A673 (cell line): ENCODE measurements around the gene GIPC2. TPM values are rescaled to one million over a fixed set of nuclear protein-coding genes. Genes with fewer than 3 reads are reported as not detected.

Experiments used
- BruUV-seq: library from RNA; stranded (reverse); fragments of 400-500 nt; replicated peaks from 2 replicates; lab custom pipeline; 2021; lab: Mats Ljungman, UMichigan
- CTCF ChIA-PET: fragments of 300-600 bp; sonication (Branson Sonifier 250); formaldehyde crosslinking; loops from one replicate; lab custom pipeline; 2022; ENCODE audit warnings: antibody characterized with exemption; lab: Charles Lee
- POLR2A ChIA-PET: fragments of 300-600 bp; sonication (Branson Sonifier 250); formaldehyde crosslinking; loops from one replicate; lab custom pipeline; 2022; ENCODE audit warnings: antibody characterized with exemption; ENCODE audit not compliant: low non-redundant PET; lab: Charles Lee
- DNase-seq: peaks from one replicate; pipeline ENCODE4 v3.0.0-alpha.2; 2015; ENCODE audit warnings: low spot score
- H3K27ac ChIP-seq: fragments of 200-600 bp; sonication (generic); 2 replicates; pipeline ENCODE4 v1.5.1; 2016; ENCODE audit warnings: mixed run types, low read depth, mild to moderate bottlenecking, mixed read lengths, antibody characterized with exemption, low read length; ENCODE audit not compliant: poor library complexity, severe bottlenecking
- H3K27me3 ChIP-seq: fragments of 200-600 bp; sonication (generic); replicated peaks from 2 replicates; pipeline ENCODE4 v1.6.1; 2017; ENCODE audit warnings: mixed run types, low read depth, mild to moderate bottlenecking, mixed read lengths, antibody characterized with exemption, low read length; ENCODE audit not compliant: insufficient read depth, poor library complexity
- H3K36me3 ChIP-seq: fragments of 200-600 bp; sonication (generic); 2 replicates; pipeline ENCODE4 v1.6.1; 2016; ENCODE audit warnings: mixed run types, mild to moderate bottlenecking, mixed read lengths, antibody characterized with exemption, low read length; ENCODE audit not compliant: insufficient read depth, poor library complexity, severe bottlenecking
- H3K4me1 ChIP-seq: fragments of 200-600 bp; sonication (generic); 2 replicates; pipeline ENCODE4 v1.6.1; 2017; ENCODE audit warnings: mixed run types, mild to moderate bottlenecking, mixed read lengths, antibody characterized with exemption, low read length; ENCODE audit not compliant: insufficient read depth, poor library complexity, severe bottlenecking
- H3K4me3 ChIP-seq: fragments of 200-600 bp; sonication (generic); 2 replicates; pipeline ENCODE4 v1.5.1; 2016; ENCODE audit warnings: low read depth, mixed run types, mild to moderate bottlenecking, mixed read lengths, low read length; ENCODE audit not compliant: poor library complexity, severe bottlenecking
- H3K9me3 ChIP-seq: fragments of 200-600 bp; sonication (generic); 2 replicates; pipeline ENCODE4 v1.6.1; 2016; ENCODE audit warnings: mixed run types, low read depth, mild to moderate bottlenecking, mixed read lengths, antibody characterized with exemption, low read length; ENCODE audit not compliant: poor library complexity, severe bottlenecking
- EZH2 ChIP-seq: fragments of 200-600 bp; sonication (generic); IDR thresholded peaks from 2 replicates; pipeline ENCODE4 v1.6.1; 2017; ENCODE audit warnings: borderline replicate concordance, low read depth, mild to moderate bottlenecking, mixed read lengths, antibody characterized with exemption, low read length; ENCODE audit not compliant: poor library complexity, severe bottlenecking
- intact Hi-C: fragments of 100-400 bp; cut with micrococcal nuclease; formaldehyde crosslinking; loops from one replicate; pipeline ENCODE4 v1.10.0; 2022; ENCODE audit not compliant: unreplicated experiment
- total RNA-seq: library from RNA; stranded (reverse); gene quantifications from 2 replicates; pipeline ENCODE4 v1.2.3, GENCODE V29; 2021
- TF ChIP-seq, protein P1 (sequence below): fragments of 300-800, 200-600 bp; sonication (generic); conservative IDR thresholded peaks from 2 replicates; pipeline ENCODE4 v1.5.1; 2017; ENCODE audit warnings: low read depth, mild to moderate bottlenecking, antibody characterized with exemption, low read length, moderate library complexity, mixed read lengths

The GIPC2 gene
- total RNA-seq, 1 experiment from 2014 or later = not detected

DNA sequence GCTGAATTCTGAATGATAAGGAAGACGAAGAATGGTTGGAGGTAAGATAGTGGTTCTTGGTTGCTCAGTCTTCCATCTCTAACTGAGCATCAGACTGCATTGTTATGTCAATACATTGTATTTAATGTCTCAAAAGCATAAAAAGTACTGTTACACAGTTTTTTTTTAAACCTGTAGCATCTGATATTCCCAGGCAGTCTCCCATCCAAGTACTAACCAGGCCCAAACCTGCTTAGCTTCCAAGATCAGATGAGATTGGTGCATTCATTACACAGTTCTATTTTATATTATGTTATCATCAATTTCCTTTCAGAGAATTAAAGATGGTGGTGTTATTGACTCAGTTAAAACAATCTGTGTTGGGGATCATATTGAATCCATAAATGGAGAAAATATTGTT lies 48.9 kb downstream of the GIPC2 start:
- H3K27ac ChIP-seq = no peak overlapping the region
- H3K27me3 ChIP-seq = no peaks in the 10 kb centered on the region
- no peaks in the 10 kb centered on the region for H3K4me1 ChIP-seq
- H3K4me3 ChIP-seq = no peak overlapping the region
- intact Hi-C loops = no loop called here
- H3K36me3 ChIP-seq = no peaks in the 10 kb centered on the region
- no TSS peak for BruUV-seq
- ChIA-PET POLR2A (no interaction called here), CTCF (interaction anchor here (0.6 kb wide), 1 partner anchor 17 kb away, joined by 4 read pairs; no protein-coding TSS in a partner anchor)
- H3K9me3 ChIP-seq = no peaks in the 10 kb centered on the region
- DNase-seq = no peak
- no peak for TF ChIP-seq EZH2
- TF ChIP-seq, protein P1, sequence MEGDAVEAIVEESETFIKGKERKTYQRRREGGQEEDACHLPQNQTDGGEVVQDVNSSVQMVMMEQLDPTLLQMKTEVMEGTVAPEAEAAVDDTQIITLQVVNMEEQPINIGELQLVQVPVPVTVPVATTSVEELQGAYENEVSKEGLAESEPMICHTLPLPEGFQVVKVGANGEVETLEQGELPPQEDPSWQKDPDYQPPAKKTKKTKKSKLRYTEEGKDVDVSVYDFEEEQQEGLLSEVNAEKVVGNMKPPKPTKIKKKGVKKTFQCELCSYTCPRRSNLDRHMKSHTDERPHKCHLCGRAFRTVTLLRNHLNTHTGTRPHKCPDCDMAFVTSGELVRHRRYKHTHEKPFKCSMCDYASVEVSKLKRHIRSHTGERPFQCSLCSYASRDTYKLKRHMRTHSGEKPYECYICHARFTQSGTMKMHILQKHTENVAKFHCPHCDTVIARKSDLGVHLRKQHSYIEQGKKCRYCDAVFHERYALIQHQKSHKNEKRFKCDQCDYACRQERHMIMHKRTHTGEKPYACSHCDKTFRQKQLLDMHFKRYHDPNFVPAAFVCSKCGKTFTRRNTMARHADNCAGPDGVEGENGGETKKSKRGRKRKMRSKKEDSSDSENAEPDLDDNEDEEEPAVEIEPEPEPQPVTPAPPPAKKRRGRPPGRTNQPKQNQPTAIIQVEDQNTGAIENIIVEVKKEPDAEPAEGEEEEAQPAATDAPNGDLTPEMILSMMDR = no peak

DNA sequence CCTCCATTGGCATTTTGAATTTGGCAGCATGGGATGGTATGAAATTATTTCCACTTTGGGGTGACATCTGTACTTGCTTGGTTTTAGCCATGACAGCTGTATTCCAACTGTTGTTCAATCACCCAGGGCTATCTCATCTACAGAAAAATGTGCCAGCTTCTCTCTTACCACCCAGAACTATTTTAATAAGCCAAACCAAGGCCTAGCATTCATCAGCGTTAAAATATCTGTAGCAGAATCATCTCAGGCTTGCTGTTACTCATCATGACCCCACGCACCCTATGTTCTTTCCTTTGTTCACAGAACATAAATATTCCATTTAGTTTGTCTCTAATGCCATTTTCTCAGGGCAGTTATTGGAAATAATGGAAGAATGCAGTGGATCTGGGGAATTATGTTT lies 49.8 kb downstream of the GIPC2 start:
- Histone ChIP-seq H3K27me3 (no peaks in the 10 kb centered on the region), H3K9me3 (no peaks in the 10 kb centered on the region), H3K4me3 (no peak overlapping the region), H3K27ac (no peak overlapping the region), H3K36me3 (no peaks in the 10 kb centered on the region), H3K4me1 (no peaks in the 10 kb centered on the region)
- intact Hi-C loops = no loop called here
- no peak for DNase-seq
- ChIA-PET CTCF (no interaction called here), POLR2A (no interaction called here)
- no TSS peak for BruUV-seq
- TF ChIP-seq, protein P1 = no peak
- no peak for TF ChIP-seq EZH2

DNA sequence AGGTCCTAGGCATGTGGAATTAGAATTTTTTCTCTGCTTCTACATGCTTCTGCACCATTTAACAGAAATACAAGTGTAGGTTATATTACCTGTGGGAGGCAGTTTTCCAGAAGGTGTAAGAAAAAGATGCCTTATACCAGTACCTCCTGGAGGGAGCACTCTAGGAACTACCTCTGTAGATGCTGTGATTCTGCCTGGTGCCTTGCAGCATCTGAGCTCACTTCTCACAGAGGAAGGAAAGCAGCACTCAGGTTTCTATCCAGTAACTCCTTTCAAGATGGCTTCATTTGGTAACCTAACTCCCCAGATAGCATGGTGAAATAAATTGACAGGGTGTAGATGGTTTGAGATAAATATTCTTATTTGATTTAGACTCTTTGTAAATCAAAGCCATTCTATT lies 50.3 kb downstream of the GIPC2 start:
- Histone ChIP-seq H3K9me3 (no peaks in the 10 kb centered on the region), H3K4me1 (no peaks in the 10 kb centered on the region), H3K36me3 (no peaks in the 10 kb centered on the region), H3K4me3 (no peak overlapping the region), H3K27ac (no peak overlapping the region), H3K27me3 (no peaks in the 10 kb centered on the region)
- ChIA-PET CTCF (no interaction called here), POLR2A (no interaction called here)
- intact Hi-C loops = no loop called here
- no peak for TF ChIP-seq EZH2
- TF ChIP-seq, protein P1 = no peak
- BruUV-seq = no TSS peak
- DNase-seq = no peak
